Cardiac fibroblast (primary cell): ENCODE data around the gene CD22.

Experiments used
- DNase-seq, 2 donors: peaks; one replicate each; pipeline versions ENCODE4 v3.0.0 to v3.0.0-alpha.2; 2010; ENCODE audit warnings: low read depth in 2 of 2
- H3K4me3 ChIP-seq, 2 donors: replicated peaks in 1 of 2; 1 replicate in 1 of 2; 2 replicates in 1 of 2; pipeline ENCODE4 v1.5.1; 2011; ENCODE audit warnings: low read depth in 2 of 2, low read length in 2 of 2, mild to moderate bottlenecking in 2 of 2, moderate library complexity in 1 of 2
- CTCF ChIP-seq: IDR thresholded peaks from one replicate; pipeline ENCODE4 v1.5.1; 2011; ENCODE audit warnings: low read depth, mild to moderate bottlenecking, low read length, inconsistent platforms

The CD22 gene

GRCh38 chr19:35330475-35330874 is 1.5 kb downstream of the CD22 start:
- no peak for DNase-seq
- H3K4me3 ChIP-seq = no peak overlapping the region
- TF ChIP-seq CTCF = no peak

- no peak for TF ChIP-seq CTCF
- no peak for DNase-seq
- no peak overlapping the region for H3K4me3 ChIP-seq
These were observed 2.7 kb downstream of the CD22 start for GRCh38 chr19:35331551-35332214.

GRCh38 chr19:35332817-35333216 is 3.8 kb downstream of the CD22 start:
- DNase-seq = no peak
- no peak for TF ChIP-seq CTCF
- no peak overlapping the region for H3K4me3 ChIP-seq

GRCh38 chr19:35334144-35334753 is 5.3 kb downstream of the CD22 start:
- no peak for DNase-seq
- no peak for TF ChIP-seq CTCF
- no peak overlapping the region for H3K4me3 ChIP-seq

GRCh38 chr19:35336166-35336955 is 7.4 kb downstream of the CD22 start:
- no peak overlapping the region for H3K4me3 ChIP-seq
- no peak for TF ChIP-seq CTCF
- DNase-seq = no peak

GRCh38 chr19:35337097-35337983 is 8.4 kb downstream of the CD22 start:
- H3K4me3 ChIP-seq = no peak overlapping the region
- no peak for DNase-seq
- TF ChIP-seq CTCF = no peak
